Hematopoietic multipotent progenitor cell treated with erythropoietin and hydrocortisone succinate and interleukin-3 and kit ligand, for 6 days (in vitro differentiated cells): Measurements from ENCODE around the gene HNF1A.

Experiments
- DNase-seq: peaks from one replicate; pipeline ENCODE4 v3.0.0-alpha.2; 2015

Gene HNF1A

GRCh38 chr12:120990487-120991055 is 12.2 kb downstream of the HNF1A start:
- no peak for DNase-seq

DNA sequence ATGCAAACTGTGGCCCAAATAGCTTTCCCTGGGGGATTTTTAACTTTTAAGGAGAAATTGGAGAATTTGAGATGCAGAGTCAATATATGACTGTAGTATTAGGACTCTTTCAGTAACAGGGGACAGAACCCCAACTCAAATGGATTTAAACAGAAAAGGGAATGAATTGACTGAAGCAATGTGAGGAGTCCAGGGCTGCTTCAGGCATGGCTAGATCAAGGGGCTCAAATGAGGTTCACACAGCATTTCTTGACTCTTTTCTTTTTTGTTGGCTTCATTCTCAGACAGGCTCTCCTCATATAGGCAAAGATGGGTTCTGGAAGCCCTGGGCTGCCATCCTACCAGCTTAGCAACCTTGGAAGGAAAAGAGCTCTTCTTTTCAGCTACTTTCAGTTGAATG is 13.6 kb downstream of the HNF1A start:
- DNase-seq: no peak

DNA sequence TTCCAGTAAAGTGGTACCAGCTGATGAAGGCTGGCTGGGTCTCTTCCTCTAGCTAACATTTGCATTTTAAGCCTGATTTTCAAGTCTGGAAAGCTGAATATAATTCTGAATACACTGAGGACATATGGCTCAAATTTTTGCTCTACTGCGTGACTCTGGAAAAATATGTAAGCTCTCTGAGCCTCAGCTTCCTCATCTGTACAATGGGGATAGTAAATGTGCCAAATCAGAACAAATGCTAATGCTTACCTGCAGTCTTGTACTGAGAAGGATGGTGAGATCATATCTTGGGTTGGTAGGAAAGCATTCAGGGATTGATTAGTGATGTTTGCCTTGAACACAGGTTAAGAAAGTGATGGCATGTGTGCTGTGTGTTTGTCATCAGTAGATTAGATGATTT is 14.6 kb downstream of the HNF1A start:
- no peak for DNase-seq

DNA sequence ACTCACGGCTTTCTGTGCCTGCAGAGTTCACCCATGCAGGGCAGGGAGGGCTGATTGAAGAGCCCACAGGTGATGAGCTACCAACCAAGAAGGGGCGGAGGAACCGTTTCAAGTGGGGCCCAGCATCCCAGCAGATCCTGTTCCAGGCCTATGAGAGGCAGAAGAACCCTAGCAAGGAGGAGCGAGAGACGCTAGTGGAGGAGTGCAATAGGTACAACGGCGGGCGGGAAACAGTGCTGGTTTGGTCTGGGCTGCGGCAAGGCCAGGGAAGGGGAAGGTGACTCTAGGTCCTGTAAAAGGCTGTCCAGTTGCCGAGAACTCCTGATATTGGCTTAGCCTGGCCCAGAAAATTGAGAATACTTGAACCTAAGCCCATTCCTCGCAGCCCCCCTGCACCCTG is 15.2 kb downstream of the HNF1A start:
- DNase-seq: no peak

DNA sequence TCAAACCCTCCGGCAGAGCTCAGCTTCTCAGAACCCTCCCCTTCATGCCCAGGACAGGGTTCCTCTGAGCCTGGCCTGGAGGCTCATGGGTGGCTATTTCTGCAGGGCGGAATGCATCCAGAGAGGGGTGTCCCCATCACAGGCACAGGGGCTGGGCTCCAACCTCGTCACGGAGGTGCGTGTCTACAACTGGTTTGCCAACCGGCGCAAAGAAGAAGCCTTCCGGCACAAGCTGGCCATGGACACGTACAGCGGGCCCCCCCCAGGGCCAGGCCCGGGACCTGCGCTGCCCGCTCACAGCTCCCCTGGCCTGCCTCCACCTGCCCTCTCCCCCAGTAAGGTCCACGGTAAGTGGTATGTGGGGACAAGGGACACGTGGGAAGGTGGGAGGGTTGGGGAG is 15.7 kb downstream of the HNF1A start:
- DNase-seq: no peak

DNA sequence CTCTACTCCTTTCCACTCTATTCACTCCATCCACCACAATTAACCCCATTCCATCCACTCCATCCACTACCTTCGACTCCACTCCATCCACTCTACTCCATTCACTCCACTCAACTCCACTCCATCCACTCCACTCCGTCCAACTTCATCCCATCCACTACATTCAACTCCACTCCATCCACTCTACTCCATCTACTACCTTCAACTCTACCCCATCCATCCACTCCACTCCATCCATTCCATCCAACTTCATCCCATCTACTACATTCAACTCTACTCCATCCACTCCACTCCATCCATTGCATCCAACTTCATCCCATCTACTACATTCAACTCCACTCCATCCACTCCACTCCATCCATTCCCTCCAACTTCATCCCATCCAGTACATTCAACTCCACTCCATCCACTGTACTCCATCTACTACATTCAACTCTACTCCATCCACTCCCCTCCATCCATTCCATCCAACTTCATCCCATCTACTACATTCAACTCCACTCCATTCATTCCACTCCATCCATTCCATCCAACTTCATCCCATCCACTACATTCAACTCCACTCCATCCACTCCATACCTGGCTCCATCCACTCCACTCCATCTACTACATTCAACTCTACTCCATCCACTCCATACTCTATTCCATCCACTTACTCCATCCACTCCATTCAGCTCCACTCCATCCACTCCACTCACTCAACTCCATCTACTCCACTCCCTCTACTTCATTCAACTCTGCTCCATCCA is 16.4 kb downstream of the HNF1A start:
- DNase-seq: no peak

DNA sequence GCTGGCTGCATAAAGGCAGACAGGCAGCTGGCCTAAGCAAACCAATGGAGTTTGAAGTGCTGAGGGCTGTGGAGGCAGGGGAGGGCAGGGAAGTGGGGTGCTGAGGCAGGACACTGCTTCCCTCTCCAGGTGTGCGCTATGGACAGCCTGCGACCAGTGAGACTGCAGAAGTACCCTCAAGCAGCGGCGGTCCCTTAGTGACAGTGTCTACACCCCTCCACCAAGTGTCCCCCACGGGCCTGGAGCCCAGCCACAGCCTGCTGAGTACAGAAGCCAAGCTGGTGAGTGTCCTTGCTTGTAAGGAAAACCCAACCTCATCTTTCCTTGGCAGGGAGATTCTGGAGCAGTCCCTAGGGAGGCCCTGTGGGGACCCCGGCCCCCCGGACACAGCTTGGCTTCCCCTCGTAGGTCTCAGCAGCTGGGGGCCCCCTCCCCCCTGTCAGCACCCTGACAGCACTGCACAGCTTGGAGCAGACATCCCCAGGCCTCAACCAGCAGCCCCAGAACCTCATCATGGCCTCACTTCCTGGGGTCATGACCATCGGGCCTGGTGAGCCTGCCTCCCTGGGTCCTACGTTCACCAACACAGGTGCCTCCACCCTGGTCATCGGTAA is 17.9 kb downstream of the HNF1A start:
- DNase-seq: no peak

DNA sequence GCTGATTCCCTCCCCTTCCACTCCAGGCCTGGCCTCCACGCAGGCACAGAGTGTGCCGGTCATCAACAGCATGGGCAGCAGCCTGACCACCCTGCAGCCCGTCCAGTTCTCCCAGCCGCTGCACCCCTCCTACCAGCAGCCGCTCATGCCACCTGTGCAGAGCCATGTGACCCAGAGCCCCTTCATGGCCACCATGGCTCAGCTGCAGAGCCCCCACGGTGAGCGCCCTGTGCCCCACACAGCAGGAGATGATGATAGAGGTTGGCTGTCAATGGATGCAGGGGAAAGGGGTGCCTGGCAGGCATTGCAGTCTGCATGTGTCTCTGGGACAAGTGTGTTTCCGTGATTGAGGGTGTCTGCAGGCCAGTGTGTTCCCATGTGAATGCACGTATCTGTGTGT is 19.1 kb downstream of the HNF1A start:
- DNase-seq: no peak

DNA sequence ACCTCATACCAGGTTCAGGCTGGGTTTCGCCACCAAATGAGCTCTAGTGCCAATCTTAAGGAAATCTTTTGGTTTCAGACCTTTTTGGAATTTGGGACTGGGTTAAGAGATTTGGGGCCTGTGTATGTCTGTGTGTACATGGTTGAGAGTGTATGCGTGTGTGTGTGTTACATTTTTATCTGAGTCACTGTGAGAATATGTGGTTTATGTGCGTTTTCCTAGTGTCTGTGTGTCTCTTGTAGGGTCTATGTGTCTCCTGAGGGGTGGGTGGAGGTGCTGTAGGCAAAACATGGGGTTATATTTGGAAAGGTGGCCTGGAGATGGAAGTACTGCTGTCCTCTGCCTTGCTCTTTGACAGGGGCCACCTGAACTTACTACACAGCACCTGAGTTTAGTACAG is 20.1 kb downstream of the HNF1A start:
- DNase-seq: no peak

DNA sequence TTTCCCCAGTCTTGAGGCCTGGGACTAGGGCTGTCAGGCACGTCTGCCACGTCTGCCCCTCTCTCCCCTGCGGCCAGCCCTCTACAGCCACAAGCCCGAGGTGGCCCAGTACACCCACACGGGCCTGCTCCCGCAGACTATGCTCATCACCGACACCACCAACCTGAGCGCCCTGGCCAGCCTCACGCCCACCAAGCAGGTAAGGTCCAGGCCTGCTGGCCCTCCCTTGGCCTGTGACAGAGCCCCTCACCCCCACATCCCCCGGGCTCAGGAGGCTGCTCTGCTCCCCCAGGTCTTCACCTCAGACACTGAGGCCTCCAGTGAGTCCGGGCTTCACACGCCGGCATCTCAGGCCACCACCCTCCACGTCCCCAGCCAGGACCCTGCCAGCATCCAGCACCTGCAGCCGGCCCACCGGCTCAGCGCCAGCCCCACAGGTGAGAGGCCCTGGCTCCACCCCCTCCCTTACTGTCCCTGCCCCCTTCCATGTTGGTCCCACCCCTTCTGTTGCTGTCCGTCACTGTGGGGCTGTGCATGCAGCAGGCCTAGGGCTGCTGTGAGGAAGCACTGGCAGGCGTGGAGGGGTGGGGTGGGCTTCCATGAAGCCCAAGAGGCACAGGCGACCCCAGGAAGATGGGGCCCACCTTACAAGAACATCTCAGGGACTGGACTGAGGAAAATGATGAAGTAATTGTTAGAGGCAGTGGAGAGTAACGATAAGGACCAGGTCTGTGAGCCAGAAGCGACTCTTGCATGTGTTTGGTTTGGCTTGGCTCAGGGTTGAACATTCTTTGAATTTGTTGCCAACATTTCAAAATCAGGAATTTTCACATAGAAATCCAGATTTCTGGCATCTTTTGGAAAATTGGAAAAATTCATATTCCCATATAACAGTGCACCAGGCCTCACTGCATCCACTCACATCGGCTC is 21.1 kb downstream of the HNF1A start:
- no peak for DNase-seq

- no peak for DNase-seq
Measured at GRCh38 chr12:121000530-121000929, 22.2 kb downstream of the HNF1A start.

DNA sequence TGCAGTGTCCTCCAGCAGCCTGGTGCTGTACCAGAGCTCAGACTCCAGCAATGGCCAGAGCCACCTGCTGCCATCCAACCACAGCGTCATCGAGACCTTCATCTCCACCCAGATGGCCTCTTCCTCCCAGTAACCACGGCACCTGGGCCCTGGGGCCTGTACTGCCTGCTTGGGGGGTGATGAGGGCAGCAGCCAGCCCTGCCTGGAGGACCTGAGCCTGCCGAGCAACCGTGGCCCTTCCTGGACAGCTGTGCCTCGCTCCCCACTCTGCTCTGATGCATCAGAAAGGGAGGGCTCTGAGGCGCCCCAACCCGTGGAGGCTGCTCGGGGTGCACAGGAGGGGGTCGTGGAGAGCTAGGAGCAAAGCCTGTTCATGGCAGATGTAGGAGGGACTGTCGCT is 22.7 kb downstream of the HNF1A start:
- no peak for DNase-seq

DNA sequence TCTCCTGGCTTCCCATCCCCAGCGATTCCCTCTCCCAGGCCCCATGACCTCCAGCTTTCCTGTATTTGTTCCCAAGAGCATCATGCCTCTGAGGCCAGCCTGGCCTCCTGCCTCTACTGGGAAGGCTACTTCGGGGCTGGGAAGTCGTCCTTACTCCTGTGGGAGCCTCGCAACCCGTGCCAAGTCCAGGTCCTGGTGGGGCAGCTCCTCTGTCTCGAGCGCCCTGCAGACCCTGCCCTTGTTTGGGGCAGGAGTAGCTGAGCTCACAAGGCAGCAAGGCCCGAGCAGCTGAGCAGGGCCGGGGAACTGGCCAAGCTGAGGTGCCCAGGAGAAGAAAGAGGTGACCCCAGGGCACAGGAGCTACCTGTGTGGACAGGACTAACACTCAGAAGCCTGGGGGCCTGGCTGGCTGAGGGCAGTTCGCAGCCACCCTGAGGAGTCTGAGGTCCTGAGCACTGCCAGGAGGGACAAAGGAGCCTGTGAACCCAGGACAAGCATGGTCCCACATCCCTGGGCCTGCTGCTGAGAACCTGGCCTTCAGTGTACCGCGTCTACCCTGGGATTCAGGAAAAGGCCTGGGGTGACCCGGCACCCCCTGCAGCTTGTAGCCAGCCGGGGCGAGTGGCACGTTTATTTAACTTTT is 23.6 kb downstream of the HNF1A start:
- DNase-seq: no peak

- DNase-seq: peak; percentile 39
Measured at GRCh38 chr12:121003650-121004049, 25.3 kb downstream of the HNF1A start.

DNA sequence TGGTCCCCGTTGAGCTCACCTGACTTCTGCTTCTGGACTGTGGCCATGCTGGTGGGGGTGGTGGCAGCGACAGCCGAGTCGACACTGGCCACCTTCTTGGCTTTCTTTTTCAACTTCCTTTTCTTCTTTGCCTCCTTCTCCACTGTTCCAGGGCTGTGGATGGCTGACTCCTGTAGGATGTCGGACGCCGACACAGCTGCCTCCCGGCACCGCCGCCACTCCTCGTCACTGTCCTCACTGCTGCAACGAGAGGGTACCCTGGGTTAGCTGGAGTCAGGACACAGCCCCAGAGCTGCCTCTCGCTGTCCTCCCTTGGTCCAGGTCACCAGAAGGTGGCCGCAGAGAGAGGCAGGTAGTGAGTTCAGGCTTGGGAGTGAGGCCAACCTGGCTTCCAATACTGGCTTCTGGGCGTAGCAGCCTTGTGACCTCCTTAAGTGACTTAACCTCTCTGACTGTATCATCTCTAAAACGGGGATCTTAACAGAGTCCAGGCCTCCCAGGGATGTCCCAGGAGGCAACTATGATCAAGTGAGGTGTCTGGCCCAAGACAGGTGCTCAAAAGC is 26.0 kb downstream of the HNF1A start:
- DNase-seq: no peak

GRCh38 chr12:121005346-121005815 is 27.0 kb downstream of the HNF1A start:
- peak; percentile 77 for DNase-seq

GRCh38 chr12:121008347-121009098 is 30.2 kb downstream of the HNF1A start:
- no peak for DNase-seq

- DNase-seq: peak; percentile 54
Measured at GRCh38 chr12:121009741-121010140, 31.4 kb downstream of the HNF1A start.

GRCh38 chr12:121010860-121011259 is 32.5 kb downstream of the HNF1A start:
- no peak for DNase-seq

GRCh38 chr12:121011820-121012219 is 33.5 kb downstream of the HNF1A start:
- no peak for DNase-seq

- DNase-seq: peak; percentile 26
Measured at GRCh38 chr12:121013715-121014114, 35.4 kb downstream of the HNF1A start.
